Cardiac septum (tissue), 1 donor: ENCODE measurements around the gene ARNT2. TPM values are rescaled to one million over a fixed set of nuclear protein-coding genes. Genes with fewer than 3 reads are reported as not detected.

ENCODE experiments used
- DNase-seq: peaks from one replicate; pipeline ENCODE4 v3.0.0-alpha.2; 2020; ENCODE audit warnings: low spot score
- intact Hi-C: fragments of 100-400 bp; cut with DNase I; formaldehyde crosslinking; loops from one replicate; pipeline ENCODE4 v1.14.0; 2022
- total RNA-seq: library from RNA; stranded (reverse); fragmentation: NEBNext Ultra II Directional; extraction: Animal tissue kit (Norgen Biotek cat#: 25700); gene quantifications from one replicate; pipeline ENCODE4 v1.2.1, GENCODE V29; 2021
- donor health status: DM: no; HTN: no; CAD: no.

ARNT2 gene
- total RNA-seq, 1 donor from 2014 or later = 4.7 TPM

DNA sequence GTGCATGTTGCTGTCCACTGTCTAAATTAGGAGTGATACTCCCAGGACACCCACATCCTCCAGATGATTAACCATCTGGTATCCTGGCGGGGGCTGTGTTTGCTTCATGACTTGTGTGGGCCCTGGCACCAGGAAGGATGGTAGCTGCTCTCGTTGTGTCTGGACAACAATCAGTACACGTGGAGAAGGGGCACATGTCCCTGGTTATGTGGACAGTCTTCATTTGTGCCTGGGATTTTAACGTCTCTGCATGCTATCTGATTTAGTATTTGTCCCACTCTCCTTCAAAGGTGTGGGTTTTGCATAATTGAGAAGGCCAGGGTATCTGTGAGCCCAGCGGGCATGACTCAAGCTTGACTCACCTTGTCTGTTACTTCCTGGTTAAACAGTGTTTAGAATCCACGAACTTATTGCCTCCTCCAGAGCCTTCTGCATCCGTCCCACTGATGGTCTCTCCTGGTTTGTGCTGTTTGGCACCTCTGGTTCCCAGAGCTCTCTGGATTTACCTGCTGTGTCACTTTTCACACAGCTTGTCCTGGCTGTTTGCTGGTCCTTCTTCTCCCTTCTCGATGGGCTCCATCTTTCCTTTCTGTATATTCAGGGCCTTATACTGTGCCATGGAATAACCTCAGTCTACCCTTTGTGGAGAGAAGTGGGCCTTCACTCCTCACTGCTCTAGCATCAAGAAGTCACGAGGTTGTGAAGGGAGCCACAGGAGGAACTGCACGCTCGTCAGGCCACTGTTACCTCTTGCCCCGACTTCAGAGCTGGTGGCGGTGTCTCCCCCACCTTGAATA, 32.5 kb downstream of the ARNT2 start:
- intact Hi-C loops = no loop called here
- no peak for DNase-seq

DNA sequence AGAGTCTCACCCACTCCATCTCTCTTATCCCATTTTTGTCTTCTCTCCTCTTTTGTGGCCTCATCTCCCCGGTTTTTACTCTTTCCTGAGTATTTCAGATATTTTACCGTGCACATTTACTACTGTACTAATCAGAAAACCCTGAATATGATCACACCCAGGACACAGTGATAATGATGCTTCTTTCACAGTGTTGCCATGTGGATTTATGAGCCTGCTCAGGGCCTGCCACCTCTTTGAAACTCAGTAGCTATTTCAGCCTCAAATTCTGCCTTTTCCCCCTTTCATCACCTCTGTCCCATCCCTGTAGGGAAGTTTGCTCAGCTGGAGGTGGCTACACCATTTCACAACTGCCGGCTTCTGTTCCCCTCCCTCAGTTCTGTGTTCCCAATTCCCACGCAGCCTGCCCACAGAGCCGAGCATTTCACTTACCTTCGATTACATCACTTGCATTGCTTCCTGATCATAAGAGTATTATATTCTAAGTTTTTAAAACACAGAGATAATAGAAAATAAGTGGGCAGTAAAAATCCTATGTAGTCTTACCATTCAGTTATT, 33.2 kb downstream of the ARNT2 start:
- no peak for DNase-seq
- intact Hi-C loops = no loop called here

DNA sequence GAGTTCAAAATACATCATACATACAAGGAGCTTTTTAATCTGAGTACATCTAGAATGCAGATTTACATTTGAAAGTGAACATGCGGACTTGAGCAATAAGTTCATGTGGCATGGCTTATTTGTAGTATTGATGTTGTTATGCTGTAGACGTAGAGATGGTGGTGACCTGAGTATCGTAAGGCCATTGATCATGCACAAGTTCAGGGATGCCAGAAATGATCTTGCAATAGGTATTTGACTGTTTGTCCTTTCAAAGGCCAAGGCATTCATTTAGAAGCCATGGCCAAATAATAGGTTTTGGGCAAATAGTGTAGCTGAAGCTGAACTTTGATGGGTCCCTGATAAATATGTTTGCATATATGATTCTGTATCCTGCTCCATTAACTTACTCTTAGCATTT, 35.0 kb downstream of the ARNT2 start:
- intact Hi-C loops = no loop called here

DNA sequence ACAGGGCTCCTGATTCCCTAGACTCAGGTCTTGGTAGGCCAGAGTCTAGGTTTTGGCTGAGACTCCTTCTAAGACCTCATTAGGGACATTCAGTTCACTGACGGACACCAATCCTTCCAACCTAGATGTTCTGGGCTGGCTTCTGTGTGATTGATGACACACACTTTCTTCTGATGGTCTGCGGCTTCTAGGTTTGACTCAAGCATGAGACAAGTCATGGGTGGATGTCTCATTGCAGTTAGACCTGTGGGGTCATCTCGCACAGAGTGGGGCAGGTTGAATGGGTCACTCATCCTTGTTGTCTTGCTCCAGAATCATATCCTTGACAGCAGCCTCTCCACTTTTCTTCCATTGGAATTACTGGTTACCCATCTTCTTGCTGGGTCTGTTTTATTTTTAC, 35.8 kb downstream of the ARNT2 start:
- DNase-seq = no peak
- intact Hi-C loops = no loop called here

More for the DNA sequence above, 35.0 kb downstream of the ARNT2 start:
- no peak for DNase-seq

- intact Hi-C loops = no loop called here
- no peak for DNase-seq
These were observed 36.9 kb downstream of the ARNT2 start for GRCh38 chr15:80441041-80441440.

GRCh38 chr15:80441714-80442113, 37.5 kb downstream of the ARNT2 start:
- no peak for DNase-seq
- intact Hi-C loops = no loop called here

- no peak for DNase-seq
These were observed 38.7 kb downstream of the ARNT2 start for GRCh38 chr15:80442728-80443403.

DNA sequence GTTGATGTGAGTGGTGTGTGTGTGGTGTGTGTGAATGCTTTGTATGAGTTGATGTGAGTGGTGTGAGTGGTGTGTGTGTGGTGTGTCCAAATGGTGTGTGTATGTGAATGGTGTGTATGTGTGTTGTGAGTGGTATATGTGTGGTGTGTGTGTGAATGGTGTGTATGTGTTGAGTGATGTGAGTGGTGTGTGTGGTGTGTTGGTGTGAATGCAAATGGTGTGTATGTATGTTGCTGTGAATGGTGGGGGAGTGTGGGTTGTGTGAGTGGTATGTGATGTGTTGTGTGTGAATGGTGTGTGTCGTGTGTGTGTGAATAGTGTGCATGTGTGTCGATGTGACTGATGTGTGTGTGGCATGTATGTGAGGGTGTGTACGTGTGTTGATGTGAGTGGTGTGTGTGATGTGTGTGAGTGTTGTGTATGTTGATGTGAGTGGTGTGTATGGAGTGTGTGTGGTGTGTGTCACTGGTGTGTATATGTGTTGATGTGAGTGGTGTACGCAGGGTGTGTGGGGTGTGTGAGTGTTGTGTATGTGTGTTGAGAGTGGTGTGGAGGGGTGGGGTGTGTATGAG, 40.6 kb downstream of the ARNT2 start:
- intact Hi-C loops = no loop called here
- DNase-seq = no peak

More at GRCh38 chr15:80442728-80443403, 38.7 kb downstream of the ARNT2 start:
- intact Hi-C loops = no loop called here

DNA sequence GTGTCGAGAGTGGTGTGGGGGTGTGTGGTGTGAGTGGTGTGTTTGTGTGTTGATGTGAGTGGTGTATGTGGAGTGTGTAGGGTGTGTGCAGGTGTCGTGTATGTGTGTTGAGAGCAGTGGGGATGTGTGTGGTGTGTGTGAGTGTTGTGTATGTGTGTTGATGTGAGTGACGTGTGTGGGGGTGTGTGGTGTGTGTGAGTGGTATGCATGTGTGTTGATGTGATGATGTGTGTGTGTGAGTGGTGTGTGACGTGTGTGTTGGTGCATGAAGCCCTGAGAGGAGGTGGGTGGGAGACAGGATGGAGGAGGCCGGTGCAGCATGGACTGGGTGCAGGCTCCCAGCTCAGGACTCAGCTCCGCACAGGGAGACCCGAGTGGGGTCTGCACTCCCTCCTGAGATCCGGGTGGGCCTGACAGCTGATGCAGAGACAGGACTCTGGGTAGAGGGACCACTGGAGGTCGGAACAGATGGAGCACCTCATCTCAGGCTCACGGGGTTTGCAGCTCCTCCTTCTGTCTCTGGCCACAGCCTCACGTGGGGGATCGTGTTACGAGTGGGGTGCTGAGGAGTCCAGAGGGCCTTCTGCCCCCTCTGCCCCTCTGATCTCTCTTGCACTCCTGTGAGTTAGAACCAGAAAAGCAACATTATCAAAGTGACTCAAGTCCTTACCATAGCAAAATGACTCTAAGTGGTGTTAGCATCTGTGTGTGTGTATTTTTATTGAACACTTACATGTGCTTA, 41.3 kb downstream of the ARNT2 start:
- DNase-seq = no peak
- intact Hi-C loops = no loop called here

DNA sequence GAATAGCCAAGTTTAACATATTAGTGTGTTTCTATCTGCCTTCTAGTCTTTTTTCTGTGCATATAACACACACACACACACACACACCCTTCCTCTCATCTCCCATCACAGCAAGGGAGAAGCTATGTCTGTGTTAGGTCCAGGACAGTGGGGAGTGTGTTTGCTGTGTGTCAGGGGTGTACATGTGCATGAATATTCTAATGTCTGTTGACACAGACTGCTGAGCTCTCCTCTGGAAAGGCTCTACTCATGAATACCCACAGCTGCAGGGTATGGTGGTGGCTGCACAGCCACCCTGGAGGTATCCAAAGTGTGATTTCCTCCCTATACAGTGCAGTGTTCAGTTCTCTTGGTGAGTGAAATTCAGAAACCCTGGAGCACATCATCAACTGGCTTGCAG, 42.9 kb downstream of the ARNT2 start:
- intact Hi-C loops = no loop called here
- no peak for DNase-seq

GRCh38 chr15:80449825-80450224, 45.6 kb downstream of the ARNT2 start:
- intact Hi-C loops = no loop called here
- no peak for DNase-seq

GRCh38 chr15:80450811-80451321, 46.7 kb downstream of the ARNT2 start:
- intact Hi-C loops = no loop called here
- DNase-seq = no peak

DNA sequence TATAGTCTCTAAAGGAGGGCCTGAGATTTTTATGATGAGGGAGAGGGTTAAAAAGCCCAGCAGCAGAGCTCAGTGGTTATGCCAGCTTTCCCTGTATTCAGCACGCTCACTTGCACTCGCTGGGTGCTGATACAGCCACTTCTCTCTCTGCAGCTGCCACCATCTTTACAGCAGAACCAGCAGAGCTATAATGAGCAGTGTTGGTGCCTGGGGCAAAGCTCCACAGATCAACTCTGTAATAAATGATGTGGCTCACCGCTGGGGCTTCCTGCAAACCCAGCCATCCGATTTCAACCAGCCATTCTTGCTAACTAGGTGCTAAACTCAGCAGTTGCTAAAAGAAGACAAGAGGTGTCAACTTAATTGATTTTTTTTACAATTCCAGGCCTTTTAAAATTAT, 48.0 kb downstream of the ARNT2 start:
- no peak for DNase-seq
- intact Hi-C loops = no loop called here

- intact Hi-C loops = loop anchor here (2.0 to 5.0 kb wide), 2 partner anchors 112 to 514 kb away; no protein-coding TSS in a partner anchor
- no peak for DNase-seq
These were observed 51.0 kb downstream of the ARNT2 start for GRCh38 chr15:80455051-80455648.

- intact Hi-C loops = loop anchor here (2.0 to 5.0 kb wide), 3 partner anchors 111 to 513 kb away; no protein-coding TSS in a partner anchor
- no peak for DNase-seq
These were observed 51.7 kb downstream of the ARNT2 start for GRCh38 chr15:80455668-80456442.

- DNase-seq = no peak
- intact Hi-C loops = loop anchor here (2.0 to 5.0 kb wide), 2 partner anchors 110 to 320 kb away; no protein-coding TSS in a partner anchor
These were observed 52.6 kb downstream of the ARNT2 start for GRCh38 chr15:80456517-80457492.

- no peak for DNase-seq
- intact Hi-C loops = loop anchor here (2.0 to 5.0 kb wide), 2 partner anchors 109 to 319 kb away; no protein-coding TSS in a partner anchor
These were observed 53.7 kb downstream of the ARNT2 start for GRCh38 chr15:80457896-80458295.
